CD4-positive, alpha-beta T cell (primary cell): ENCODE data around the gene PET100. TPM values are rescaled to one million over a fixed set of nuclear protein-coding genes. Genes with fewer than 3 reads are reported as not detected.

Source experiments
- ATAC-seq: fragments of 200-7000 bp; cut with Tn5 transposase; one replicate; pipeline ENCODE4 v1.10.0; 2022; ENCODE audit warnings: mild to moderate bottlenecking; ENCODE audit not compliant: poor library complexity
- CTCF ChIA-PET: fragments of 350-600 bp; sonication (Branson Sonifier 250); formaldehyde crosslinking; loops from one replicate; lab custom pipeline; 2021; ENCODE audit warnings: antibody characterized with exemption, inconsistent platforms; lab: Charles Lee
- POLR2A ChIA-PET: fragments of 350-600 bp; sonication (Branson Sonifier 250); formaldehyde crosslinking; loops from one replicate; lab custom pipeline; 2021; ENCODE audit warnings: antibody characterized with exemption, inconsistent platforms; lab: Charles Lee
- DNase-seq, 14 experiments: peaks; one replicate each; pipeline ENCODE4 v3.0.0-alpha.2; 2013 to 2020; ENCODE audit warnings: mixed read lengths in 2 of 14
- H3K27ac ChIP-seq, 2 donors: one replicate each; pipeline versions ENCODE4 v1.5.1 to v1.7.0; 2013; ENCODE audit warnings: low read length in 2 of 2, low read depth in 1 of 2, mild to moderate bottlenecking in 1 of 2
- H3K27me3 ChIP-seq, 2 experiments: 1 replicate in 1 of 2; 2 replicates in 1 of 2; pipeline versions ENCODE4 v1.6.1 to v1.7.0; 2013; ENCODE audit warnings: low read length in 2 of 2, control low read depth in 1 of 2, mild to moderate bottlenecking in 1 of 2, moderate library complexity in 1 of 2; ENCODE audit not compliant: insufficient read depth in 2 of 2, control insufficient read depth in 1 of 2
- H3K36me3 ChIP-seq: one replicate; pipeline ENCODE4 v1.6.1; 2013; ENCODE audit warnings: low read length, control low read depth; ENCODE audit not compliant: insufficient read depth
- H3K4me1 ChIP-seq: one replicate; pipeline ENCODE4 v1.6.1; 2013; ENCODE audit warnings: low read length, control low read depth; ENCODE audit not compliant: insufficient read depth
- H3K4me3 ChIP-seq: one replicate; pipeline ENCODE4 v1.5.1; 2013; ENCODE audit warnings: mild to moderate bottlenecking, low read length, moderate library complexity
- H3K9me3 ChIP-seq, 2 experiments: 1 replicate in 1 of 2; 2 replicates in 1 of 2; pipeline versions ENCODE4 v1.6.1 to v1.7.0; 2013; ENCODE audit warnings: low read length in 2 of 2, mild to moderate bottlenecking in 2 of 2, control low read depth in 1 of 2, moderate library complexity in 1 of 2; ENCODE audit not compliant: control insufficient read depth in 1 of 2, insufficient read depth in 1 of 2
- H3K27ac Mint-ChIP-seq: one replicate; pipeline ENCODE4 v1.8.0; 2020; ENCODE audit warnings: mixed read lengths
- H3K27me3 Mint-ChIP-seq: one replicate; pipeline ENCODE4 v1.8.0; 2021; ENCODE audit warnings: mixed read lengths
- H3K36me3 Mint-ChIP-seq: one replicate; pipeline ENCODE4 v1.8.0; 2021; ENCODE audit warnings: low read depth, mixed read lengths
- H3K4me1 Mint-ChIP-seq: one replicate; pipeline ENCODE4 v1.8.0; 2021; ENCODE audit warnings: low read depth, mixed read lengths
- H3K4me3 Mint-ChIP-seq: one replicate; pipeline ENCODE4 v1.8.0; 2020; ENCODE audit warnings: mild to moderate bottlenecking, mixed read lengths
- H3K9me3 Mint-ChIP-seq: one replicate; pipeline ENCODE4 v1.8.0; 2020; ENCODE audit warnings: mixed read lengths
- CTCF ChIP-seq: fragments of 200-600 bp; IDR thresholded peaks from one replicate; pipeline ENCODE4 v1.8.0; 2022; ENCODE audit warnings: antibody characterized with exemption, mild to moderate bottlenecking
- intact Hi-C, 2 experiments: fragments of 100-400 bp; cut with DNase I in 1 of 2; cut with micrococcal nuclease in 1 of 2; formaldehyde crosslinking; loops; one replicate each; pipeline versions ENCODE4 v1.15.1 to v1.9.0; 2023 to 2025; cut with DNase I, micrococcal nuclease
- total RNA-seq, 174 experiments: library from RNA in 2 of 174; stranded (reverse) in 2 of 174; gene quantifications; one replicate each; pipeline ENCODE4 v1.2.3 and lab custom pipeline; 2021 to 2026

Gene PET100
- total RNA-seq, 2 experiments from 2014 or later: 178 to 188 TPM

GRCh38 chr19:7612282-7613274, 17.0 kb upstream of the PET100 start:
- POLR2A ChIA-PET: no interaction called here
- CTCF ChIA-PET: no interaction called here
- Mint-ChIP-seq H3K27ac (no peak overlapping the region), H3K27me3 (no peaks in the 10 kb centered on the region), H3K4me1 (no peaks in the 10 kb centered on the region), H3K9me3 (no peaks in the 10 kb centered on the region), H3K4me3 (no peak overlapping the region), H3K36me3 (peaks cover 4% of the 10 kb centered on the region)
- Histone ChIP-seq H3K27ac (no peak overlapping the region), H3K36me3 (peaks cover under 1% of the 10 kb centered on the region), H3K4me3 (no peak overlapping the region), H3K4me1 (no peaks in the 10 kb centered on the region), H3K27me3 (no peaks in the 10 kb centered on the region), H3K9me3 (peaks cover 0 to 2% of the 10 kb centered on the region in 2 experiments)
- DNase-seq: no peak
- intact Hi-C loops: no loop called here
- TF ChIP-seq CTCF: no peak
- no peak for ATAC-seq

DNA sequence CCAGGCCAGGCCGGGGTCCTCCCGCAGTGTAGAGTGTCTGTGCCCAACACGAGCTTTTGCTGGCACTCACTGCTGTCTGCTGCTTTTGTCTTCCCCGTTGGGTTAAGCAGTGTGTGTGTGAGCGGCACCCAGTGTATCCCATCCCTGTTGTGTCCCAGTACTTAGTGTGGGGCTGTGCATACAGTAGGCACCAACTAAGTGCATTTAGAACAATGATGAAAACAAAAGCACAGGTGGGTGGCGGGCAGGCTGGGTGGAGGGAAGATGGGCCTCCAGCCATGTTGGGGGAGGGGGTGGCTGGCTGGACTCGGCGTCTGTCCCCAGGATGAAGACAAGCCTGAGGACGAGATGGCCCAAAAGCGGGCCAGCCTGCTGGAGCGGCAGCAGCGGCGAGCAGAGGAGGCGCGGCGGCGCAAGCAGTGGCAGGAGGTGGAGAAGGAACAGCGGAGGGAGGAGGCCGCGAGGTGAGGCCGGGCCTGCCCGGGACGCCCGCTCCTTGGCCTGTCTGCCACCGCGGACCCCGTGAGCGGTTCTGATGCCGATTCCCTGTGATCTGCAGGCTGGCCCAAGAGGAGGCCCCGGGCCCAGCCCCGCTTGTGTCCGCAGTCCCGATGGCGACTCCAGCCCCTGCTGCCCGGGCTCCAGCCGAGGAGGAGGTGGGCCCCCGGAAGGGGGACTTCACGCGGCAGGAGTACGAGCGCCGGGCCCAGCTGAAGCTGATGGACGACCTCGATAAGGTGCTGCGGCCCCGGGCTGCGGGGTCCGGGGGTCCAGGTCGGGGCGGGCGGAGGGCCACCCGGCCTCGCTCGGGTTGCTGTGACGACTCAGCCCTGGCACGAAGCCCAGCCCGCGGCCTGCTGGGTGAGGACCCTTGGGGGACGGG, 14.5 kb upstream of the PET100 start:
- ChIA-PET CTCF (no interaction called here), POLR2A (no interaction called here)
- intact Hi-C loops: no loop called here
- no peaks in the 10 kb centered on the region for H3K9me3 Mint-ChIP-seq
- H3K27me3 ChIP-seq: no peaks in the 10 kb centered on the region
- H3K27ac ChIP-seq: no peak overlapping the region
- no peak overlapping the region for H3K27ac Mint-ChIP-seq
- H3K27me3 Mint-ChIP-seq: no peaks in the 10 kb centered on the region
- H3K36me3 ChIP-seq: peaks cover 22% of the 10 kb centered on the region
- DNase-seq: no peak
- H3K9me3 ChIP-seq: peaks cover 0 to 9% of the 10 kb centered on the region in 2 experiments
- no peak for TF ChIP-seq CTCF
- no peak for ATAC-seq
- no peak overlapping the region for H3K4me3 ChIP-seq
- no peaks in the 10 kb centered on the region for H3K4me1 ChIP-seq
- peaks cover 20% of the 10 kb centered on the region for H3K36me3 Mint-ChIP-seq
- no peak overlapping the region for H3K4me3 Mint-ChIP-seq
- no peaks in the 10 kb centered on the region for H3K4me1 Mint-ChIP-seq

- peaks cover 0 to 9% of the 10 kb centered on the region in 2 experiments for H3K9me3 ChIP-seq
- H3K27me3 ChIP-seq: no peaks in the 10 kb centered on the region
- no peaks in the 10 kb centered on the region for H3K4me1 ChIP-seq
- CTCF ChIA-PET: no interaction called here
- Mint-ChIP-seq H3K27ac (peak overlapping the region; percentile 20), H3K4me3 (no peak overlapping the region), H3K36me3 (peaks cover 34% of the 10 kb centered on the region), H3K4me1 (no peaks in the 10 kb centered on the region), H3K27me3 (no peaks in the 10 kb centered on the region), H3K9me3 (no peaks in the 10 kb centered on the region)
- TF ChIP-seq CTCF: no peak
- intact Hi-C loops: no loop called here
- H3K27ac ChIP-seq: no peak overlapping the region
- no peak overlapping the region for H3K4me3 ChIP-seq
- H3K36me3 ChIP-seq: peaks cover 43% of the 10 kb centered on the region
- no peak for DNase-seq
- POLR2A ChIA-PET: no interaction called here
- ATAC-seq: no peak
These were observed 12.4 kb upstream of the PET100 start for GRCh38 chr19:7617172-7617571.
